H1 (cell line): ENCODE results near the gene CMIP. TPM values are rescaled to one million over a fixed set of nuclear protein-coding genes. Genes with fewer than 3 reads are reported as not detected.

Experiments
- CTCF ChIA-PET: fragments of 300-600 bp; sonication (Branson Sonifier 250); formaldehyde crosslinking; loops from one replicate; lab custom pipeline; 2021; ENCODE audit not compliant: partially characterized antibody; lab: Charles Lee
- POLR2A ChIA-PET: fragments of 300-600 bp; sonication (Branson Sonifier 250); formaldehyde crosslinking; loops from one replicate; lab custom pipeline; 2021; ENCODE audit warnings: inconsistent platforms; ENCODE audit not compliant: partially characterized antibody; lab: Charles Lee
- DNase-seq, 2 experiments: peaks; one replicate each; pipeline versions ENCODE4 v3.0.0 to v3.0.0-alpha.2; 2010 to 2022; ENCODE audit warnings: low spot score in 2 of 2, low read depth in 1 of 2, mixed read lengths in 1 of 2
- FAIRE-seq: peaks from 2 replicates; lab custom pipeline; 2011; peaks lifted over from hg19 to GRCh38; lab: Jason Lieb, UNC
- H2AFZ ChIP-seq: 2 replicates; pipeline ENCODE4 v1.8.1; 2012; ENCODE audit warnings: low read length, inconsistent platforms
- H2AK5ac ChIP-seq: 2 replicates; pipeline ENCODE4 v1.6.1; 2013; ENCODE audit warnings: low read depth, low read length
- H2BK120ac ChIP-seq: replicated peaks from 2 replicates; pipeline ENCODE3; 2013; ENCODE audit warnings: low read depth, low read length, inconsistent platforms
- H2BK12ac ChIP-seq: 2 replicates; pipeline ENCODE4 v1.6.1; 2013; ENCODE audit warnings: low read depth, low read length
- H2BK15ac ChIP-seq: 2 replicates; pipeline ENCODE4 v1.6.1; 2013; ENCODE audit warnings: low read length
- H2BK20ac ChIP-seq: 2 replicates; pipeline ENCODE4 v1.6.1; 2013; ENCODE audit warnings: low read length
- H2BK5ac ChIP-seq: 2 replicates; pipeline ENCODE4 v1.6.1; 2013; ENCODE audit warnings: low read depth, low read length
- H3K14ac ChIP-seq: 2 replicates; pipeline ENCODE4 v1.6.1; 2013; ENCODE audit warnings: inconsistent platforms; ENCODE audit not compliant: insufficient read length
- H3K18ac ChIP-seq: 2 replicates; pipeline ENCODE4 v1.6.1; 2013; ENCODE audit warnings: low read length; ENCODE audit errors: extremely low read depth
- H3K23ac ChIP-seq: 2 replicates; pipeline ENCODE4 v1.6.1; 2013; ENCODE audit warnings: inconsistent platforms; ENCODE audit not compliant: insufficient read length
- H3K23me2 ChIP-seq: 2 replicates; pipeline ENCODE4 v1.6.1; 2013; ENCODE audit warnings: low read depth, low read length
- H3K27ac ChIP-seq: 2 replicates; pipeline ENCODE4 v1.6.1; 2011; ENCODE audit warnings: low read depth, low read length, inconsistent platforms
- H3K27me3 ChIP-seq, 4 experiments: replicated peaks in 1 of 4; 1 replicate in 1 of 4; 2 replicates in 3 of 4; pipeline versions ENCODE4 v1.6.1 to v1.8.1; 2011 to 2013; ENCODE audit warnings: low read length in 3 of 4, mild to moderate bottlenecking in 3 of 4, inconsistent platforms in 2 of 4, mixed read lengths in 2 of 4, moderate library complexity in 1 of 4; ENCODE audit not compliant: control insufficient read depth in 3 of 4, insufficient read depth in 3 of 4; ENCODE audit errors: extremely low read depth in 1 of 4
- H3K36me3 ChIP-seq, 4 experiments: 2 replicates each; pipeline versions ENCODE4 v1.6.1 to v1.8.1; 2011 to 2013; ENCODE audit warnings: mild to moderate bottlenecking in 4 of 4, low read length in 3 of 4, moderate library complexity in 2 of 4, control low read depth in 1 of 4, inconsistent platforms in 1 of 4; ENCODE audit not compliant: insufficient read depth in 4 of 4, control insufficient read depth in 2 of 4
- H3K4ac ChIP-seq: replicated peaks from 2 replicates; pipeline ENCODE3; 2013; ENCODE audit warnings: low read length, low read depth, mixed read lengths, inconsistent platforms; ENCODE audit not compliant: insufficient read length
- H3K4me1 ChIP-seq, 4 experiments: replicated peaks in 1 of 4; 1 replicate in 1 of 4; 2 replicates in 3 of 4; pipeline versions ENCODE4 v1.6.1 to v1.8.1; 2011 to 2013; ENCODE audit warnings: low read length in 3 of 4, inconsistent platforms in 2 of 4, mixed read lengths in 1 of 4; ENCODE audit not compliant: insufficient read depth in 4 of 4, control insufficient read depth in 3 of 4
- H3K4me2 ChIP-seq, 2 experiments: 2 replicates each; pipeline versions ENCODE4 v1.6.1 to v1.8.1; 2011 to 2013; ENCODE audit warnings: low read depth in 2 of 2, low read length in 2 of 2, control low read depth in 1 of 2, inconsistent platforms in 1 of 2, mild to moderate bottlenecking in 1 of 2; ENCODE audit not compliant: insufficient read depth in 1 of 2
- H3K4me3 ChIP-seq, 4 experiments: fragments of 200-600, 300-600 bp in 1 of 4; sonication (generic), shearing (Covaris generic), sonication (Bioruptor Twin) in 1 of 4; 2 replicates each; pipeline versions ENCODE4 v1.5.1 to v1.8.1; 2011 to 2016; ENCODE audit warnings: low read length in 4 of 4, low read depth in 3 of 4, control low read depth in 2 of 4, inconsistent platforms in 2 of 4, mild to moderate bottlenecking in 2 of 4, mixed read lengths in 1 of 4, moderate library complexity in 1 of 4; ENCODE audit not compliant: insufficient read depth in 2 of 4; ENCODE audit errors: extremely low read depth in 1 of 4
- H3K56ac ChIP-seq: replicated peaks from 2 replicates; pipeline ENCODE3; 2013; ENCODE audit warnings: low read depth, mild to moderate bottlenecking, mixed read lengths, low read length, inconsistent platforms; ENCODE audit not compliant: insufficient read length
- H3K79me1 ChIP-seq: 2 replicates; pipeline ENCODE4 v1.6.1; 2013; ENCODE audit warnings: low read depth, low read length, control low read depth
- H3K79me2 ChIP-seq, 2 experiments: 2 replicates each; pipeline versions ENCODE4 v1.6.1 to v1.8.1; 2012 to 2013; ENCODE audit warnings: low read length in 2 of 2, mild to moderate bottlenecking in 2 of 2, inconsistent platforms in 1 of 2; ENCODE audit not compliant: insufficient read depth in 2 of 2, control insufficient read depth in 1 of 2
- H3K9ac ChIP-seq, 4 experiments: replicated peaks in 1 of 4; 1 replicate in 1 of 4; 2 replicates in 3 of 4; pipeline versions ENCODE4 v1.6.1 to v1.8.1; 2011 to 2013; ENCODE audit warnings: low read depth in 3 of 4, low read length in 3 of 4, control low read depth in 2 of 4, mild to moderate bottlenecking in 2 of 4, moderate library complexity in 2 of 4, inconsistent platforms in 1 of 4; ENCODE audit errors: extremely low read depth in 1 of 4
- H3K9me3 ChIP-seq, 2 experiments: 2 replicates each; pipeline versions ENCODE4 v1.6.1 to v1.8.1; 2012 to 2013; ENCODE audit warnings: mild to moderate bottlenecking in 2 of 2, moderate library complexity in 2 of 2, control low read depth in 1 of 2, inconsistent platforms in 1 of 2, low read depth in 1 of 2, low read length in 1 of 2, mixed read lengths in 1 of 2; ENCODE audit not compliant: insufficient read depth in 2 of 2
- H4K20me1 ChIP-seq, 2 experiments: replicated peaks in 1 of 2; 2 replicates each; pipeline versions ENCODE3 to v1.8.1; 2011 to 2013; ENCODE audit warnings: inconsistent platforms in 2 of 2, low read length in 2 of 2, mild to moderate bottlenecking in 1 of 2; ENCODE audit not compliant: insufficient read depth in 2 of 2, control insufficient read depth in 1 of 2
- H4K5ac ChIP-seq: 2 replicates; pipeline ENCODE4 v1.6.1; 2013; ENCODE audit warnings: low read length, low read depth, mixed read lengths, inconsistent platforms; ENCODE audit not compliant: insufficient read length
- H4K8ac ChIP-seq: 2 replicates; pipeline ENCODE4 v1.8.0; 2013; ENCODE audit warnings: mild to moderate bottlenecking, moderate library complexity, low read length, inconsistent platforms; ENCODE audit not compliant: insufficient read depth; ENCODE audit errors: extremely low read depth
- H4K91ac ChIP-seq: replicated peaks from 2 replicates; pipeline ENCODE3; 2013; ENCODE audit warnings: low read length, mixed read lengths, inconsistent platforms; ENCODE audit not compliant: insufficient read length
- JUND ChIP-seq: IDR thresholded peaks from 2 replicates; pipeline ENCODE4 v1.6.1; 2011; ENCODE audit warnings: mild to moderate bottlenecking, improper control_type of control experiment, low read length
- YY1 ChIP-seq: IDR thresholded peaks from 2 replicates; pipeline ENCODE4 v1.6.1; 2011; ENCODE audit warnings: low read depth, mild to moderate bottlenecking, low read length
- WGBS, 2 experiments: shearing (Covaris generic) in 1 of 2; methylation state at CpG; one replicate each; pipeline versions ENCODE4 v1.1.6 to v1.1.7; 2013 to 2015; ENCODE audit warnings: low lambda C conversion rate in 2 of 2, mixed read lengths in 2 of 2, inconsistent platforms in 1 of 2, low coverage in 1 of 2, missing lambda C conversion rate in 1 of 2; ENCODE audit not compliant: insufficient replicate concordance in 2 of 2, insufficient coverage in 1 of 2, insufficient read length in 1 of 2; ENCODE audit errors: extremely low coverage in 1 of 2, missing lambda C conversion rate in 1 of 2; 5-methylcytosine and 5-hydroxymethylcytosine counted together
- polyA plus RNA-seq, 7 experiments: library from polyadenylated mRNA; depleted of rRNA in 3 of 7; stranded (reverse) in 5 of 7; unstranded in 2 of 7; fragments of >200 nt in 5 of 7; fragments of 200-250 nt in 2 of 7; gene quantifications; 1 replicate in 5 of 7; 2 replicates in 1 of 7; 4 replicates in 1 of 7; pipeline versions ENCODE4 v1.2.1 to v1.2.3, GENCODE V29; 2011 to 2013; ENCODE audit warnings: missing spikeins in 2 of 7, mixed read lengths in 2 of 7
- total RNA-seq: library from RNA; stranded (reverse); fragmentation: NEBNext Ultra II Directional; extraction: Animal tissue kit (Norgen Biotek cat#: 25700); gene quantifications from 2 replicates; pipeline ENCODE4 v1.2.1, GENCODE V29; 2021
- TF ChIP-seq, protein P1 (sequence below): IDR thresholded peaks from 2 replicates; pipeline ENCODE4 v1.6.1; 2012; ENCODE audit warnings: inconsistent platforms

The CMIP gene
- total and polyA plus RNA-seq, 2 of the 8 experiments (the other 6 are each of a cell fraction or from before 2014, with no cell fraction given) = 7.9 to 53.2 TPM

DNA sequence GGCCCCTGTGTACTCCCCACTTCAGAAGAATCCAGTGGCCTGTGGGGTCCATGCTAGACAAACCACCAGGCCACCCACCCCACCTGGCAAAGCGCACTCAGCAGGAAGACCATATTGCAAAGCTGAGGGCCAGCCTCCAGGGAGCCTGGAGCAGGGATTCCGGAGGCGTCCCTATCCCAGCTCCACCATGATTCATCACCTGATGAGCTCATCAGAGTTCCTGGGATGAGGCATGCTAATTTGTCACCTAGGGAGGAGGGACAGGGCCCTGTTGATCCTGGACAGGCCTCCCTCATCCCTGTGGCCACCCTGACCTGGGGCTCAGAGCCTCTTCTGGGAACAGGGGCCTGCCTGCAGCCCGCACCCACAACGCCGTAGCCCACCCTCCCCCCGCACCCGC is 202.9 kb downstream of the CMIP start:
- no peak overlapping the region for H3K4me3 ChIP-seq
- FAIRE-seq = no peak
- no peak overlapping the region for H2AK5ac ChIP-seq
- WGBS, 2 experiments = 87% methylated on average over 3 of the region's 8 CpGs; no CpG with 5 or more reads in 1 of the 2 experiments
- H3K79me1 ChIP-seq = peaks cover 9% of the 10 kb centered on the region
- H3K23ac ChIP-seq = no peak overlapping the region
- H3K14ac ChIP-seq = no peak overlapping the region
- peaks cover 7 to 21% (median 14%) of the 10 kb centered on the region in 4 experiments for H3K4me1 ChIP-seq
- peaks cover 0 to 32% of the 10 kb centered on the region in 2 experiments; a peak in 2 of 4 replicates for H3K79me2 ChIP-seq
- ChIA-PET POLR2A (interaction anchor here (1.4 kb wide), 1 partner anchor 16 kb away, joined by 4 read pairs; no protein-coding TSS in a partner anchor), CTCF (interaction anchor here (0.9 to 1.8 kb wide), 5 partner anchors 9 to 244 kb away, joined by 3 to 7 read pairs (median 4); no protein-coding TSS in a partner anchor)
- H3K4ac ChIP-seq = no peak overlapping the region
- no peak overlapping the region for H2AFZ ChIP-seq
- H2BK12ac ChIP-seq = no peak overlapping the region
- H3K36me3 ChIP-seq = no peaks in the 10 kb centered on the region
- DNase-seq = no peak
- 0 out of 2 replicates have a peak overlapping the region, but pooled peaks have one; percentile 15 for H2BK5ac ChIP-seq
- TF ChIP-seq, protein P1, sequence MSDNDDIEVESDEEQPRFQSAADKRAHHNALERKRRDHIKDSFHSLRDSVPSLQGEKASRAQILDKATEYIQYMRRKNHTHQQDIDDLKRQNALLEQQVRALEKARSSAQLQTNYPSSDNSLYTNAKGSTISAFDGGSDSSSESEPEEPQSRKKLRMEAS = no peak
- TF ChIP-seq JUND = peak; percentile 70; the same call in 1 of the 2 replicates
- TF ChIP-seq YY1 = no peak
- H4K5ac ChIP-seq = no peak overlapping the region
- no peak overlapping the region for H3K4me2 ChIP-seq
- no peak overlapping the region for H2BK120ac ChIP-seq
- H3K9ac ChIP-seq = no peak overlapping the region
- no peak overlapping the region for H2BK20ac ChIP-seq
- H3K56ac ChIP-seq = no peak overlapping the region
- peak overlapping the region; percentile 60; the same call in 1 of the 2 replicates for H3K18ac ChIP-seq
- no peak overlapping the region for H4K8ac ChIP-seq
- H3K23me2 ChIP-seq = peaks cover 5% of the 10 kb centered on the region; the same call in 1 of the 2 replicates
- H3K27ac ChIP-seq = no peak overlapping the region
- peaks cover 5 to 20% of the 10 kb centered on the region in 2 experiments for H4K20me1 ChIP-seq
- no peaks in the 10 kb centered on the region; a peak in 1 of 7 replicates for H3K27me3 ChIP-seq
- no peaks in the 10 kb centered on the region for H3K9me3 ChIP-seq
- no peak overlapping the region for H2BK15ac ChIP-seq
- no peak overlapping the region for H4K91ac ChIP-seq
